Islet precursor cell (in vitro differentiated cells): ENCODE data around the gene SPC24.
"Not testable (repeated sequence)": the region's sequence is repeated elsewhere in the genome, so short reads cannot be mapped to it uniquely, and the experiment has no call there.

Source experiments
- DNase-seq: peaks from one replicate; pipeline ENCODE4 v3.0.0-alpha.2; 2018

Gene SPC24

GRCh38 chr19:11160440-11160768 is 4.8 kb upstream of the SPC24 start:
- not testable (repeated sequence) for DNase-seq

GRCh38 chr19:11159598-11160439 is 4.2 kb upstream of the SPC24 start:
- no peak for DNase-seq

GRCh38 chr19:11154683-11155047 is 917 bp downstream of the SPC24 start:
- no peak for DNase-seq

- DNase-seq = peak; percentile 59
Measured at GRCh38 chr19:11152318-11153062, 3.1 kb downstream of the SPC24 start.

- no peak for DNase-seq
Measured at GRCh38 chr19:11151181-11151580, 4.4 kb downstream of the SPC24 start.

DNA sequence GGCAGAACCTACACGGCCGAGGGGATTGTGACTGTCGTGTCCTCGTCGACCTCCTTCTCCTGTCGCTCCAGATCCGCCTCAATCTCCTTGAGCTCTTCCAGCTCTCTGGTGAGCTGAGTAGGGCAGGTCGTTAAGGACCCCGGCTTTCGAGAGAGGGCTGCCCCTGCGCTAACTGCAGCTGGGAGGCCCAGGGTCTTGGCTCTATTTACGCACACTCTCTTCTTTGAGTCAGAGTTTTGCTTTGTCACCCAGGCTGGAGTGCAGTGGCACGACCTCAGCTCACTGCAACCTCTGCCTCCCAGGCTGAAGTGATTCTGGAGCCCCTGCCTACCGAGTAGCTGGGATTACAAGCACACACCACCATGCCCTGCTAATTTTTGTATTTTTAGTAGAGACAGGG is 7.6 kb downstream of the SPC24 start:
- DNase-seq = no peak

GRCh38 chr19:11145536-11145924 is 10.1 kb downstream of the SPC24 start:
- DNase-seq = no peak

- DNase-seq = peak; percentile 99
Measured at GRCh38 chr19:11142528-11143171, 12.9 kb downstream of the SPC24 start.

GRCh38 chr19:11141937-11142527 is 13.6 kb downstream of the SPC24 start:
- peak; percentile 75 for DNase-seq

DNA sequence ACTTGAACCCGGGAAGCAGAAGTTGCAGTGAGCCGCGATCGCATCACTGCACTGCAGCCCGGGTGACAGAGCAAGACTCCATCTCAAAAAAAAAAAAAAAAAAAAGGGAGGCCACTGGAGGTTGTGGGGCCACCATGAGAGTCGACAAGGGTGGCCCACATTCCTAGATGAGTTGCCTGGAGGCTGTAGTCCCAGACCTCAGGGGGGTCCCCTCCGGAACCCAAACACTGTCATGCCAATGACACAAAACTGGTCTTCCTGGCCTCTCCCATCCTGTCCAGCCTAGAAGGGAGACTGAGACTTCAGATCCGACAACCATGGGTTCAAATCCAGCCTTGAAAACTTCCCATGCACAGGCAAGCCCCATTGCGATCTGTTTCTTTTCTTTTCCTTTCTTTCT is 14.7 kb downstream of the SPC24 start:
- DNase-seq = no peak

DNA sequence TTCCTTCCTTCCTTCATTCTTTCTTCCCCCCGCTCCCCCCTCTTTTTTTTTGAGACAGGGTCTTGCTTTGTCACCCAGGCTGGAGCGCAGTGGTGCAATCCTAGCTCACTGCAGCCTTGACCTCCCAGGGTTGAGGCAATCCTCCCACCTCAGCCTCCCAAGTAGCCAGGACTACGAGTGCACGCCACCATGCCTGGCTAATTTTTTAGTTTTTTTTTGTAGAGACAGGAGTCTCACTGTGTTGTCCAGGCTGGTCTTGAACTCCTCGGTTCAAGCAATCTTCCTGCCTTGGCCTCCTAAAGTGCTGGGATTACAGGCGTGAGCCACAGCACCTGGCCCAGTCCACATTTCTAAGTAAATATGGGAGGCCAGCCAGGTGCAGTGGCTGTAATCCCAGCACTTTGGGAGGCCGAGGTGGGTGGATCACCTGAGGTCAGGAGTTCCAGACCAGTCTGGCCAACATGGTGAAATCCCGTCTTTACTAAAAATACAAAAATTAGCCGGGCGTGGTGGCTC is 15.5 kb downstream of the SPC24 start:
- DNase-seq = not testable (repeated sequence)

- peak; percentile 96 for DNase-seq
Measured at GRCh38 chr19:11138601-11139300, 16.8 kb downstream of the SPC24 start.

DNA sequence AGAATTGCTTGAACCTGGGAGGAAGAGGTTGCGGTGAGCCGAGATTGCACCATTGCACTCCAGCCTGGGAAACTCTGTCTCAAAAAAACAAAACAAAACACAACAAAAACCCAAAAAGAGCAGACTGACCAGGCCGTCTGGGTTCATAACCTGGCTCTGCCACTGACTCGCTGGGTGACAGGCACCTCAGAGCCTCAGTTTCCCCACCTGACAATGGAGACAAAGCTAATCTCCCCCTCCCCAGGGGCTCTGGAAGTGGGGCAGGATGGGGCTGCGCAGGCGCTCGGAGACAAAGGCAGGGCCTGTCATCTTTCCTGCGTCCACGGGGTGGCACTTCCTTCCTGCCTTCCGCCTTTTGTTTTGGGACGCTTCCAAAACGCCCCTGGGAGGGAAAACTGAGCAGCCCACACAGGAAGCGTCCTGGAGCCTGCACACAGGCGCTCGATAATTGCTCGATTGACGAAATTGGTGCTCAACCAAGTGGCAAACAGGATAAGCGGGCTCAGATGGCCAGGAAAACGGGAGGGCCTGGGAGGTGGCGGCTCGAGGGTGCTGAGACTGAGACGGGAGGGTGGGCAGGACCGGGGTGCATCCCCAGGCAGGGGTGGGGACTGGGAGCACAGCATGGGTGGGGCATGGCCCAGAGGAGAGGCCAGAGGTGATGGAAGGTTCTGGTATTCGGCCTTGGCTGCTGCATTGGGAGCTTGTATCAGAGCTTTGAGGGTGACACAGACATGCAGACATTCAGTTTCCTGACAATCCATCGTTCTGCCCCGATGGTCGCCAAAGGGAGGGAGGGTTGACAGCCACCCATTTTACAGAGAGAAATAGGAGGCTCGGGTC is 17.8 kb downstream of the SPC24 start:
- peak; percentile 95 for DNase-seq

DNA sequence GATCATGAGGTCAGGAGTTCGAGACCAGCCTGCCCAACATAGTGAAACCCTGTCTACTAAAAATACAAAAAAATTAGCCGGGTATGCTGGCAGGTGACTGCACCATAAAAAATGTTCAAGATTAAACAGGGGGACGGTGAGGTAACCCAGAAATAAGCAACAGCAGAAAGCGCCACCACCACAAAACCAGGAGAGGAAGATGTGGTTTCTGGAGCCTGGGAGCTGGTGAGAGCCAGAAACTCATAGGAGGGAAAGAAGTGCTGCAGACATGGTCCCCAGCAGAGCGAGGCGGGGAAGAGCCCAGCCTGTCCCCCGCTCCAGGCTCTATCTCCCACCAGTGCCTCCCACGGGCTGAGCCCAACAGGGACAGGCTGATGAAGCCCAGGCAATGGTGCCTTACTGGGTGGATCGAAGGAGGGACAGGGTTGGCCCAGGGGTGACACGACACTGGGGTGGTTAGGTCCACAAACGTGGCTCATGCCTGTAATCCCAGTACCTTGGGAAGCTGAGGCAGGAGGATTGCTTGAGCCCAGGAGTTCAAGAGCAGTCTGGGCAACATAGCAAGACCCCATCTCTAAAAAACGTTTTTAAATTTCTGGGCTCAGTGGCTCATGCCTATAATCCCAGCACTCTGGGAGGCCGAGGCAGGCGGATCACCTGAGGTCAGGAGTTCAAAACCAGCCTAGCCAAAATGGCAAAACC is 19.0 kb downstream of the SPC24 start:
- DNase-seq = no peak

DNA sequence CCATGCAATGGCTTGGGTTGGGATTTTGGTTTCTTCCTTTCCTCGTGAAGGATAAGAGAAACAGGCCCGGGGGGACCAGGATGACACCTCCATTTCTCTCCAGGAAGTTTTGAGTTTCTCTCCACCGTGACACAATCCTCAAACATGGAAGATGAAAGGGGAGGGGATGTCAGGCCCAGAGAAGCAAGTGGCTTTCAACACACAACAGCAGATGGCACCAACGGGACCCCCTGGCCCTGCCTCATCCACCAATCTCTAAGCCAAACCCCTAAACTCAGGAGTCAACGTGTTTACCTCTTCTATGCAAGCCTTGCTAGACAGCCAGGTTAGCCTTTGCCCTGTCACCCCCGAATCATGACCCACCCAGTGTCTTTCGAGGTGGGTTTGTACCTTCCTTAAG is 24.1 kb downstream of the SPC24 start:
- no peak for DNase-seq

- peak; percentile 86 for DNase-seq
Measured at GRCh38 chr19:11130824-11131455, 24.6 kb downstream of the SPC24 start.

- DNase-seq = no peak
Measured at GRCh38 chr19:11127905-11128304, 27.7 kb downstream of the SPC24 start.

DNA sequence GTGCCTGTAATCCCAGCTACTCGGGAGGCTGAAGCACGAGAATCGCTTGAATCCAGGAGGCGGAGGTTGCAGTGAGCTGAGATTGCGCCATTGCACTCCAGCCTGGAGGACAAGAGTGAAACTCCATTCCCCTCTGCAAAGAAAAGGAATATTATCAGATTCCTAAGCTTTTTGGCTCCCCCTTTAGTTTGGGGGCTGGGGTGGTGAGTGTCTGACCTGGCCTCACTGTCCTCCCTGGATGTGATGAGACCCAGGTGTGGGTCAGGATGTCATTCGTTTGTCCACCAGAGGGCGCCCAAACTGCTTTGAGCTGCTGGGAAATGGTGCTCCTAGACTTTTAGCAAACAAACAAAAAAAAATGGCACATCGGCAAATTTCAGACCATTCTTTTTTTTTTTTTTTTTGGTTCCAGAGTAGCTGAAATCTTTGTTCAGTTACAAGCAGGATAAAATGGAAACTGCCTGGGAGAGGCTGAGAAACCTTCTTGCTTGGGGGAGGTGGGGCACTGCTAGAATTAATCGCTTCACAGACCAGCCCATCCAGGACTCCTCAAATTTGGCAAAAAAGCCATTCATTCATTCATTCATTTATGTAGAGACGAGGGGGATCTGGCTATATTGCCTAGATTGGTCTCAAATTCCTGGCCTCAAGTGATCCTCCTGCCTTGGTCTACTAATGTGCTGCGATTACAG is 29.4 kb downstream of the SPC24 start:
- peak; percentile 87 for DNase-seq

DNA sequence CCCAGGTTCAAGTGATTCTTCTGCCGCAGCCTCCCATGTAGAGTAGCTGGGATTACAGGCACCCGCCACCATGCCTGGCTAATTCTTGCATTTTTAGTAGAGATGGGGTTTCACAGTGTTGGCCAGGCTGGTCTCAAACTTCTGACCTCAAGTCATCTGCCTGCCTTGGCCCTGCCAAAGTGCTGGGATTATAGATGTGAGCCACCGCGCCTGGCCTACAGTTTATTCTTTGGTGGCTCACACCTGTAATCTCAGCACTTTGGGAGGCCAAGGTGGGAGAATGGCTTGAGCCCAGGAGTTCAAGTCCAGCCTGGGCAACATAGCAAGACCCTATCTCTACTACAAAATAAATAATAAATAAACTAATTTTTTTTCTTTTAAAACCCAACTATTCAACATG is 31.4 kb downstream of the SPC24 start:
- not testable (repeated sequence) for DNase-seq

- DNase-seq = no peak
Measured at GRCh38 chr19:11123114-11123513, 32.5 kb downstream of the SPC24 start.
